NCI-H1092 treated with DMSO at 0.1 percent for 48 hours (cell line): ENCODE results near the gene ADCY2.

Experiments
- DNase-seq: peaks from one replicate; lab custom pipeline; 2025; lab: John Stamatoyannopoulos, UW

The ADCY2 gene

DNA sequence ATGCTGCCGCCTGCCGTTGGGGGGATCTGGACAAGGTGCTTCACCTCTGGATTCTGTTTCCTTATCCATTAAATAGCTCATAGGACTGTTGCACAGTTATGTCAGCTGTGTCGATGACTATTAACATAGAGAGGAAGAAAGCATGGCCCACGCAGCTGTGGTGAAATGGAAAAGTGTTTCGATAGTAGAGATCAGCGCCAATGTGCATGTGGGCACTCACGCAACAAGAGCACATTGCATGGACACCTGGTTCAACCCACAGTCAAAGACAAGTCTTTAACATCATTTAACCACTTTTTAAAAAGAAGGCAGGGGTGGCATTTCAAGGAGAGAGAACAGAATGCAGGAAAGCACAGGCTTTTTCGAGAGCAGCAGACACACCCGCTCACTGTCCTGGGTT is 107.6 kb downstream of the ADCY2 start:
- DNase-seq: no peak

GRCh38 chr5:7515284-7515914 is 119.5 kb downstream of the ADCY2 start:
- DNase-seq: no peak

DNA sequence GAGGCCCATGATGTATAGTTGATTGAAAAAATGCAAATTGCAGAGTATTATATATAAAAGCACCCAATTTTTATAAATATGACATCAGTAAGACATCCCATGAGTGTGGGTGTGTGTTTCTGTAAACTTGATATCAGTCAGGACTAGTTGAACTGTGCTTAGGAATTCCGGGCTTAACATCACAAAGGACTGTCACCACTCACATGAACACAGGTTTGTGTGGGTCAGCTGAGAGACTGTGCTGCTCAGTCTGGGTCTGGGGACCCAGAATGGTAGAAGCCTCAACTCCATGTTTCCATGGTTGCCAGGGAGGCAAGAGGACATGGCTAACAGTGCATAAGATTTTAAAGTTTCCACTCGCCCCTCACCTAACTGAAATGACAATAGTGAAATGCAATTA is 120.3 kb downstream of the ADCY2 start:
- no peak for DNase-seq

- DNase-seq: no peak
These were observed 121.1 kb downstream of the ADCY2 start for GRCh38 chr5:7517006-7517405.

- DNase-seq: peak; percentile 80
These were observed 123.1 kb downstream of the ADCY2 start for GRCh38 chr5:7518947-7519560.

DNA sequence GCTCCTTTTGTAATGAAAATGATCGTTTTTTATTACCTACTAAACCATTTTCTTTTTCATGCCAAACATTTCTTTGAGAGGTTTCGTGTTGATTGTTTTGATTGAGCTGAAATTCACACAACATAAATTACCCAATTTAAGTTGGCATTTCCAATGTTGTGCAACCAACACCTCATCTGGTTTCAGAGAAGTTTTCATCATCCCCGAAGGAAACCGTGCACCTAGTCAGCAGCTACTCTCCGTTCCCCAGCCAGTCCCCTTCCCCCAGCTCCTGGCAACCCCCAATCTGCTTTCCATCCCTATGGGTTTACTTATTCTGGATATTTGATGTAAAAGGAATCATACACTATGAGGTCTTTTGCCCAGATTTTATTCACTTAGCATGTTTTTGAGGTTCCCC is 123.6 kb downstream of the ADCY2 start:
- no peak for DNase-seq

DNA sequence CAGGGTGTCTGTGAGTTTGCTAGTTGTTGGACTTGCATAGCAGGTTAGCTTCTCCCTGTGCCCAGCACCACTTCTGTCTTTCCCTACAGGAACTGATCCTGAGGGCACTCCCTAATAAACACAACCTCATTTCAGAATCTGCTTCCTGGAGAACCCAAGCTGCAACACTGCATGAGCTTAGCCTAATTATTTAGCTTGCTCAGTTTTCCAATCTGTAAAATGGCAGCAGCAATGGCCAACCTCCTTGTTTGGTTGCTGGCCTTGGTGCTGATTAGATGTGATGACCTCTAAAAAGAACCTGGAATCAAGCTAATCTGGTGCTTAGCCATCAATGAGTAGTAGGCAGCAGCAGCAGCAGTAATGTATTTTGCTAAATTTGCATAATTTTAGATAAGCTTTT is 133.9 kb downstream of the ADCY2 start:
- no peak for DNase-seq

DNA sequence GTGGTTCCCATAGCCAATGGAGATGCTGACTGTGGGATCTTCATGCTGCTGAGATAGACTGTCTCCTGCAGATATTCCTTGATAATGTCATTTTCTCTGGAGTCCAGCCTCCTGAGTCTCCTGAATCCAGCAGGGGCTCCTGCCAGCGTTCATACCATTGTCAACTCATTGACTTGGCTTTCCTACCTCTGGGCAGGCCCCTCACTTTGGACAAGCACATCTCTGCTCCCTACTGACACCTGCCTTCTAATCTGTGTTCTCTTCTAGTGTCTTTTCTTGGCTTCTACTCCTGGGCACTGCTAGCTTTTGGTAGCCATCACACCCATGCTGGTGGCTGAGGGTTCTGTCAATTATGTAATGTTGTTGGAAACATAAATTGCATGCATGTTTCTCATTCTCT is 138.0 kb downstream of the ADCY2 start:
- no peak for DNase-seq

DNA sequence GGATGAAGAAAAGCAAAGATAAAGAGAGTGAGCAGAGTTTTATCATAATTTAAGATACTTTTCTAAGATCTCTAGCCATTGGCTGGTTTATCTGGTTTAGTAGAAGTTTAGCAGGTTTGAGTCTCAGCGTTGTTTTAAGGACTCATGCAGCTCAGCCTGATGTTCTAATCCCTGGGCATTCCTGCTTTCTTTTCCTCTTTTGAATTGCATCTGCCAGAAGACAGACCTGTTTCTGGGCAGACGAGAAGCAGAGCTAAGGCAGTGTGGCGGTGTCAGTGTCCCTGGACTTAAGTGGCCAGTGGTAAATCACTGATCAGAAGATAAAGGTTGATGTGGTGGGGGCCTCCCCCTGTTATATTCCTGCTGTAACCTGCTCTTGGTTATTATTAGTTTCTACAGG is 138.6 kb downstream of the ADCY2 start:
- DNase-seq: no peak

- no peak for DNase-seq
These were observed 141.6 kb downstream of the ADCY2 start for GRCh38 chr5:7537573-7537972.

DNA sequence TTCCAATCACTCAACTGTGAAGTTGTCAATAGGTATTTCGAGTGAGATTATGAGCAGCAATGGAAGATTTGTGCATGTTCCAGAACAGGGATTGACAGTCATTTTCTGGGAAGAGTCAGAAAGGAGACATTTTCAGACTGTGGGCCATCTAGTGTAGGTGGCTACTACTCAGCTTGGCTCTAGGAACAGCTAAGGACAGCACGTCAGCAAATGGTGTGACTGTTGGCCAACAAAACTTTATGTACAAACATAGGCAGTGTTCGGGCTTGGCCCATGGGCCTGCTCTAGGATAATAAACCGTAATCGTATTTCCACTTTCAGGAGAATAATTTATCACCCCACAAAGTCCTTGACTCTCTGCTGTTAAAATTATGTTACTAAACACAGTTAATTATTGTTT is 143.6 kb downstream of the ADCY2 start:
- no peak for DNase-seq

GRCh38 chr5:7540736-7541485 is 145.0 kb downstream of the ADCY2 start:
- DNase-seq: no peak

DNA sequence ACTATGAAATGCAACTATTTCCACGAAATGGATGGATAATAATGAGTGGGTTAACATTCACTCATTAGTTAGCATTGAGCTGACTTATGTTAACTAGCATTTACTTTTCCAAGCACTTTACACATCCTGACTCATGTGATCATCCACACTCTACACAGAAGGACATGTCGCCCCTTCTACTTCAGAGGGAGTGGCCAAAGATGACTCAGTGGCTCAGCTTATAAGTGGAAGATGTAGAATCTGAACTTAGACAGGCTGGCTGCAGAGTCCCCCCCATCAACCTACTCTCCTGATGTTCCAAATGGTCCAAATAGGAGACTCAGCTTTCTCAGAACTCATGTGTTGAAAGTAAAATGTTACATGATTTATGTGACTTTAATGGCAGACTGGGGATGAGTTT is 146.0 kb downstream of the ADCY2 start:
- no peak for DNase-seq

- no peak for DNase-seq
These were observed 150.6 kb downstream of the ADCY2 start for GRCh38 chr5:7546555-7546954.

DNA sequence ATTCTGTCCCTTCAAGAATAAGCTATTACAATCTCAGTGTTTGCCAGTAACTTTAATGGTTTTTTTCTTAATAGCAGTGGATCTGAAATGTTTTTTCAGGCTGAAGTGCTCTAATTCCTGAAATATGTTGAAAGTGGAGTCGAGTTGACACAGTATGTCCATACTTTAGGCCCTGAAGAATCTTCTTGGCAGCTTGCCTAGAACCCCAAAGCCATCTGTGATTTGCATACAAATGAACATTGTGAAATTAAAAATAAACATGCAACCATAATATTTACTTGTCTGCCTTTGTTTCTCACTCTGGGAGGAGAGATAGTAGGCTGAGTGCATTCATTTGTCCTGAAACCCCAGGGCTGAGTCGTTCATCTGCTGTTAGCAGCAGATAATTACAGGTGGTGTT is 152.7 kb downstream of the ADCY2 start:
- peak; percentile 35 for DNase-seq

DNA sequence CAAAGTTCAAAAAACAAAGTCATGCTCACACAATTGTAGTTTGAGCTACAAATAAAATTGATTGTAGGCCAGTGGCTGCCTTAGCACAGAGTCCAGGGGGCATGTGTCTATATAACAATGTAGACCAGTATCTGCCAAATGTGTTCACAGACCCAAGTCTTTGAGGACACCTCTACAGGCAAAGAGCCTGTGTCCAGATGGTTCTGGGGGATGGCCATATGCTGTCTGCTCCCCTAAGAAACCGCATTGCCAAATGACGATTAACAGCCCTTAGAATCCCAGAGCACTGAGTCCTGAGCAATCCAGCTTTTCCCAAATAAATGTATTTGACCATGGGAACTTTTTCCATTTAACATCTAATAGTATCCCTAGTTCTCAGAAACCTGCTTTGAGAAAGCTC is 169.6 kb downstream of the ADCY2 start:
- DNase-seq: no peak

- no peak for DNase-seq
These were observed 180.2 kb downstream of the ADCY2 start for GRCh38 chr5:7576023-7576715.

DNA sequence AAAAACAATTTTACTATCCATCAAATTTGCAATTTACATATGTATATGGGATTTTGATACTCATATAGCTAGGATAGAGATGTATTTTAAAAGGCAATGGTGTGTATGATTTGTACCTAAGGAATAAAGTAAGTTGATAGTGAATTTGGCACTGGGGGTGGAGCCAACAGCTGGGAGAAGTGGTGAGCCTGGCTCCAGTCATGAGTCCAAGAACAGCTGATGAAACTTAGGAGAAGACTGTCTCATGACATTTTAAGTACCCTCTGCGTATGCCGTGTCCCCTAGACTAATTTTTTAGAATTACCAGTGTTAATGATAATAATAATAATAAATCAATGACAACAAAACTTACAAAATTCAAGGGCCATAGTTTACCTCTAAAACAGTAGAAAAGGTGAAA is 181.4 kb downstream of the ADCY2 start:
- no peak for DNase-seq

GRCh38 chr5:7578071-7578470 is 182.1 kb downstream of the ADCY2 start:
- no peak for DNase-seq

DNA sequence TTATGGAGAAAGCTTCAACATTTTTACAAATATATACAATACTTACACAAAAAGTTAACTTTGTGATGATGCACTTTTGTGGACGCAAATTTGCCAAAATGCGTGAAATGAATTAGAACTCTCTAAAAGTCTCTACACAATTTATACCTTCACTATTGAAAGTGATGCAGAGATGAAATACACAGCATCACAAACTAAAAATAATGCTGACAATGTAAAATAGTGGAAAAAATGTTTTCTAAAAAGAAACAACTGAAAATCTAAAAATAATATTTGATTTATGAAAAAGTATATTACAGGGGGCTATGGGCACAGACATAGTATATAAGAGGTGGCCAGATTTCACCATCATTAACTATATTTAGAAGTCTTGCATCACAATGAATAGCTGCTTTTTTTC is 188.8 kb downstream of the ADCY2 start:
- no peak for DNase-seq

GRCh38 chr5:7585807-7586206 is 189.9 kb downstream of the ADCY2 start:
- no peak for DNase-seq

GRCh38 chr5:7586480-7586879 is 190.5 kb downstream of the ADCY2 start:
- no peak for DNase-seq

- DNase-seq: no peak
These were observed 193.9 kb downstream of the ADCY2 start for GRCh38 chr5:7589800-7590199.
